Right lobe of liver (tissue), 4 donors: ENCODE data around the gene PCLAF.
"Not testable (repeated sequence)": the region's sequence is repeated elsewhere in the genome, so short reads cannot be mapped to it uniquely, and the experiment has no call there.

Source experiments
- CTCF ChIP-seq, 4 donors: fragments of 200-600 bp in 3 of 4; fragments of 450-650 bp in 1 of 4; IDR thresholded peaks; one replicate each; pipeline versions ENCODE4 v1.5.1 to v1.8.0; 2016 to 2022; ENCODE audit warnings: antibody characterized with exemption in 4 of 4, mild to moderate bottlenecking in 2 of 4
- POLR2A ChIP-seq: fragments of 450-650 bp; IDR thresholded peaks from one replicate; pipeline ENCODE4 v1.6.1; 2017; ENCODE audit warnings: antibody characterized with exemption, mild to moderate bottlenecking
- donor health status: DM: no; HTN: no; CAD: no.
- donor health status: DM: no; HTN: no; CAD: no.
- donor health status: DM: no; HTN: yes; CAD: no.

GRCh38 chr15:64331668-64332067 lies 49.6 kb downstream of the PCLAF start:
- not testable (repeated sequence) for TF ChIP-seq CTCF (IDR thresholded peaks at IDR 0.05); POLR2A
